Measurements from ENCODE around the gene SMIM20. TPM values are rescaled to one million over a fixed set of nuclear protein-coding genes. Genes with fewer than 3 reads are reported as not detected.

The SMIM20 gene
- total RNA-seq, 1 donor from 2014 or later = 25.2 TPM

DNA sequence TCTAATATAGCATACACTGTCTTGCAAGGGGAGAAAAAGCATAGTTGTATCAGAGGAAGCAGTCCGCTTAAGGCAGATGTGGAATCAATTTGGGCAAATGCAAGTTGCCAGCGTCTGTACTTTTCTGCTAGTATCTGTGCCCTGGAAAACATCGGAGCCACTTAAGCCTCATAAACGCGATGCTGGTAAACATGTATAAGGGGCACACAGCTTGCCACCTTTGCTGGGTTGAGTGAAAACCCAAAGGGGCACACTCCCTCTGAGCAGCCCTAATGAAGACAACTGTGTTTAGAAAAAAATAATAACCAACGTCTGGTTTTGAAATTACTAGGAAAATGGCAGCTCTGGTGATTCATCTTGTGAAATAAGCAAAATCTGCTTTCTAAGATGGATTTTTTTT is 24.3 kb downstream of the SMIM20 start:
- Histone ChIP-seq H3K4me1 (no peaks in the 10 kb centered on the region), H3K27ac (no peak overlapping the region), H3K4me3 (no peak overlapping the region), H3K27me3 (no peaks in the 10 kb centered on the region), H3K36me3 (no peaks in the 10 kb centered on the region), H3K9me3 (no peaks in the 10 kb centered on the region)
- intact Hi-C loops (cut with DNase I) = no loop called here
- TF ChIP-seq, protein P1, sequence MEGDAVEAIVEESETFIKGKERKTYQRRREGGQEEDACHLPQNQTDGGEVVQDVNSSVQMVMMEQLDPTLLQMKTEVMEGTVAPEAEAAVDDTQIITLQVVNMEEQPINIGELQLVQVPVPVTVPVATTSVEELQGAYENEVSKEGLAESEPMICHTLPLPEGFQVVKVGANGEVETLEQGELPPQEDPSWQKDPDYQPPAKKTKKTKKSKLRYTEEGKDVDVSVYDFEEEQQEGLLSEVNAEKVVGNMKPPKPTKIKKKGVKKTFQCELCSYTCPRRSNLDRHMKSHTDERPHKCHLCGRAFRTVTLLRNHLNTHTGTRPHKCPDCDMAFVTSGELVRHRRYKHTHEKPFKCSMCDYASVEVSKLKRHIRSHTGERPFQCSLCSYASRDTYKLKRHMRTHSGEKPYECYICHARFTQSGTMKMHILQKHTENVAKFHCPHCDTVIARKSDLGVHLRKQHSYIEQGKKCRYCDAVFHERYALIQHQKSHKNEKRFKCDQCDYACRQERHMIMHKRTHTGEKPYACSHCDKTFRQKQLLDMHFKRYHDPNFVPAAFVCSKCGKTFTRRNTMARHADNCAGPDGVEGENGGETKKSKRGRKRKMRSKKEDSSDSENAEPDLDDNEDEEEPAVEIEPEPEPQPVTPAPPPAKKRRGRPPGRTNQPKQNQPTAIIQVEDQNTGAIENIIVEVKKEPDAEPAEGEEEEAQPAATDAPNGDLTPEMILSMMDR (IDR thresholded peaks at IDR 0.05) = no peak
- no peak for DNase-seq
- no peak for ATAC-seq

DNA sequence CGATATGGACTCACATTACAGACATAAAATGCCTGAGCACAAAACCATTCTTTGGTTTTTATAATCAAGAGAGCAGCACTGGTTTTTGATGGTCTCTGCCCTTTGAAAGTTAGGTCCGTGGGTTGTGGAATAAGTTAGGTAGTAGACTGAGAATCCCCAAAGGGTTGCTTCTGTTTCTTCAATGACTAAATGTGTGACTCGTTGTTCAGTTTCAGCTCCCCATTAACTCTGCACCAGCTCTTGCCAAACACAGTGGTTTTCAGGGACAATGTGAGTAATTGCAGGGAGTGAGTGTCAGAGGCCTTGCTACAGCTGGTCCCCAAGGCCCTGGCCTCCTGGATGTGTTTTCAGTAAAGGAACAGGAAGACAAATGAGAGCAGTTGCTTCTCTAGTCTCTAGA is 24.8 kb downstream of the SMIM20 start:
- Histone ChIP-seq H3K4me1 (no peaks in the 10 kb centered on the region), H3K9me3 (no peaks in the 10 kb centered on the region), H3K36me3 (no peaks in the 10 kb centered on the region), H3K27me3 (no peaks in the 10 kb centered on the region), H3K27ac (no peak overlapping the region), H3K4me3 (no peak overlapping the region)
- intact Hi-C loops (cut with DNase I) = no loop called here
- ATAC-seq (no peak), DNase-seq (no peak)
- TF ChIP-seq, protein P1 (IDR thresholded peaks at IDR 0.05) = no peak

DNA sequence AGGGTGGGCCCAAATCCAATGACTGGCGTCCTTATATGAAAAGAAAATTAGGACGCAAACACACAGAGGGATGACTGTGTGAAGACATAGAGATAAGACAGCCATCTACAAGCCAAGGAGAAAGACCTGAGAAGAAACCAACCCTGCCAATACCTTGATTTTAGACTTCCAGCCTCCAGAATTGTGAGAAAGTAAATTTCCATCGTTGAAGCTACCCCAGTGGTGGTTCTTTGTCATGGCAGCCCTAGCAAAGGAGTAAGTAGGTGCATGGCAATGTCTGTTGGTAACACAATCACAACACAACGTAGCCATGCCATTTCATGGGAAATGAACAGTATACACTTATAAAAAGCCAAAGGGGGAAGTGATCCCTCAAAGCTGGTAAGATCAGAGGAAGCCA is 25.3 kb downstream of the SMIM20 start:
- intact Hi-C loops (cut with DNase I) = no loop called here
- H3K9me3 ChIP-seq = no peaks in the 10 kb centered on the region
- no peaks in the 10 kb centered on the region for H3K36me3 ChIP-seq
- DNase-seq = no peak
- no peak overlapping the region for H3K27ac ChIP-seq
- ATAC-seq = no peak
- TF ChIP-seq, protein P1 (IDR thresholded peaks at IDR 0.05) = no peak
- no peaks in the 10 kb centered on the region for H3K27me3 ChIP-seq
- no peak overlapping the region for H3K4me3 ChIP-seq
- no peaks in the 10 kb centered on the region for H3K4me1 ChIP-seq

DNA sequence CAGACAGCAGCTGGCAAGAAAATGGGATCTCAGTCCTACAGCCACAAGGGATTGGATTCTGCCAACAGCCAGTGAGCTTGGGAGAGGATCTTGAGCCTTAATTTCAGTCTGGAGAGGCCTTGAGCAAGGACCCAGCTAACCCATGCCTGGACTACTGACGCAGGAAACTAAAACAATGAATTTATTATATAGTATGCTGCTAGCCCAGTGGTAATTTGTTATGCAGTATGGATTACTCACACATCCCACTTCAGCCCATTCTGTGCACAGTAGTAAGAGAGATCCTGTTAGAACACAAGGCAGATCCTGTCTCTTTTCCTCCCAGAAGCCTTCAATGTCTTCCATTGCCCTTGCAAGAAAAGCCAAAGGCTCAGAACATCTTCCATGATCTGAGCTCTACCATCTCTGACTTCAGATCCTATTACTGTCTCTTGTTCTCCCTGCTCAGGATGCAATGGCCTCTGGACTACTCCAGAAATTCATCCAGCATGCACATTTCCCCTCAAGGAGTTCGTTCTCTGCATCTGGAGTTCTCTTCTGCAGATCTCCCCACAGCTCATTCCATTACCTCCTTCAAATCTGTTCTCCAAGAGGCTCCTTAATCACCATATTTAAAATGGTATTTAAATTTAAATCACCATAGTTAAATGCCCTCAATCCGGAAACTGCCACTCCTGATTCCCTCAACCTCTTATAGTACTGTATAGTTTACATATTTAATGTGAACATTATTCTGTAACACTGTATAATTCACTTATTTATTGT is 27.6 kb downstream of the SMIM20 start:
- TF ChIP-seq, protein P1 (IDR thresholded peaks at IDR 0.05) = no peak
- H3K36me3 ChIP-seq = no peaks in the 10 kb centered on the region
- no peak overlapping the region for H3K27ac ChIP-seq
- no peaks in the 10 kb centered on the region for H3K4me1 ChIP-seq
- no peak overlapping the region for H3K4me3 ChIP-seq
- H3K9me3 ChIP-seq = no peaks in the 10 kb centered on the region
- ATAC-seq = no peak
- intact Hi-C loops (cut with DNase I) = no loop called here
- H3K27me3 ChIP-seq = no peaks in the 10 kb centered on the region
- no peak for DNase-seq

DNA sequence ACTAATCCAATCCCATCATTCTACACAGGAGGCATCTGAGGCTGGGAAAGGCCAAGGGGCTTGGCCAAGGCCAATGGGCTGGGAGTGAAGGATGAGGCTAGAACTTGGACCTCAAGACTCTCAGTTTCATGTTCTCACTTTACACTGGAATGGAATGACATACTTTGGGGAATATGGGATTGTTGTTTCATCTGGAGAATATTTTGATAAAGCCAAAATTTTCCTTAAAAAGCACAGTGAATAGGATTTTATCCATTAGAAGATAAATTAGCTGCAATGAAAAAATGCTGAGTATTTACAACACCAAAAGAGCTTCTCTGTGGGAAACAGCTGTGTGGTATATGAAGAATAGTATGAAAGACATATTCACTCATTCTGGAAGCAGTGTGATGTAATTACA is 29.3 kb downstream of the SMIM20 start:
- TF ChIP-seq, protein P1 (IDR thresholded peaks at IDR 0.05) = no peak
- Histone ChIP-seq H3K4me3 (no peak overlapping the region), H3K9me3 (no peaks in the 10 kb centered on the region), H3K27me3 (no peaks in the 10 kb centered on the region), H3K36me3 (no peaks in the 10 kb centered on the region), H3K27ac (no peak overlapping the region), H3K4me1 (no peaks in the 10 kb centered on the region)
- DNase-seq (no peak), ATAC-seq (no peak)
- intact Hi-C loops (cut with DNase I) = no loop called here

DNA sequence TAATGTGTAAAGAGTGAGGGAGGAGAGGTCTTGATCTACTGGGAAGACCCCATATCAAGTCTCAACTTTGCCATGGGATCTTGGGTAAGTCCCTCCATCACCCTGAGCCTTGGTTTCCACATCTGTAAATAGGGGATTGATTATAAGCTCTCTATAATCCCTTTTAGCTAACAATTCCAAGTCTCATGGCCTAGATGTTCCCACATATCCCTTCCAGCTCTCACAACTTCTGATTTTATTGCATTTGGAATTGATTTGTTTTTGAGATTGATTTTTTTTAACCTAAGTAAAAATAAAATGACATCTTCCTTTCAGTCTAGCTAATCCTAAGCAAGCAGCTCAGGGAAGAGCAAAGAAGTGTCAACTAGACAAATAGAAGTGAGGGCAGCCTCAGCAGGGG is 29.8 kb downstream of the SMIM20 start:
- Histone ChIP-seq H3K9me3 (no peaks in the 10 kb centered on the region), H3K36me3 (no peaks in the 10 kb centered on the region), H3K4me3 (no peak overlapping the region), H3K27ac (no peak overlapping the region), H3K27me3 (no peaks in the 10 kb centered on the region), H3K4me1 (no peaks in the 10 kb centered on the region)
- DNase-seq = no peak
- TF ChIP-seq, protein P1 (IDR thresholded peaks at IDR 0.05) = no peak
- intact Hi-C loops (cut with DNase I) = no loop called here
- no peak for ATAC-seq

Measured in upper lobe of right lung (tissue), 1 donor.